ENCODE results near the gene NBPF3.
A peak's percentile ranks its signal among the peaks of the same experiment; 100 is the strongest.
"Not testable (repeated sequence)": the region's sequence is repeated elsewhere in the genome, so short reads cannot be mapped to it uniquely, and the experiment has no call there.

Gene NBPF3

GRCh38 chr1:21420378-21420777 is 19.6 kb upstream of the NBPF3 start:
- not testable (repeated sequence) for H3K4me1 ChIP-seq (ENCODE audit: control insufficient read depth in 5 of 5, insufficient read depth in 5 of 5, low read length in 5 of 5); H3K27ac ChIP-seq (ENCODE audit: low read depth, low read length); H3K36me3 ChIP-seq (ENCODE audit: control insufficient read depth in 5 of 5, insufficient read depth in 5 of 5, low read length in 5 of 5); H3K4me3 ChIP-seq (ENCODE audit: low read depth in 1 of 5, low read length in 5 of 5); H3K27me3 ChIP-seq (ENCODE audit: control insufficient read depth in 5 of 5, insufficient read depth in 4 of 5, low read length in 5 of 5); H3K9me3 ChIP-seq (ENCODE audit: control insufficient read depth in 5 of 5, low read length in 5 of 5); H3K9ac ChIP-seq (ENCODE audit: low read length in 5 of 5)

- H3K27ac ChIP-seq (ENCODE audit: low read depth, low read length); H3K27me3 ChIP-seq (ENCODE audit: control insufficient read depth in 5 of 5, insufficient read depth in 4 of 5, low read length in 5 of 5); H3K36me3 ChIP-seq (ENCODE audit: control insufficient read depth in 5 of 5, insufficient read depth in 5 of 5, low read length in 5 of 5); H3K4me3 ChIP-seq (ENCODE audit: low read depth in 1 of 5, low read length in 5 of 5); H3K9me3 ChIP-seq (ENCODE audit: control insufficient read depth in 5 of 5, low read length in 5 of 5); H3K4me1 ChIP-seq (ENCODE audit: control insufficient read depth in 5 of 5, insufficient read depth in 5 of 5, low read length in 5 of 5); H3K9ac ChIP-seq (ENCODE audit: low read length in 5 of 5): not testable (repeated sequence)
These were observed 18.6 kb upstream of the NBPF3 start for GRCh38 chr1:21421307-21421706.

GRCh38 chr1:21427798-21428480 is 12.0 kb upstream of the NBPF3 start:
- not testable (repeated sequence) for H3K9ac ChIP-seq (ENCODE audit: low read length in 5 of 5); H3K27me3 ChIP-seq (ENCODE audit: control insufficient read depth in 5 of 5, insufficient read depth in 4 of 5, low read length in 5 of 5); H3K36me3 ChIP-seq (ENCODE audit: control insufficient read depth in 5 of 5, insufficient read depth in 5 of 5, low read length in 5 of 5); H3K27ac ChIP-seq (ENCODE audit: low read depth, low read length); H3K4me1 ChIP-seq (ENCODE audit: control insufficient read depth in 5 of 5, insufficient read depth in 5 of 5, low read length in 5 of 5); H3K9me3 ChIP-seq (ENCODE audit: control insufficient read depth in 5 of 5, low read length in 5 of 5)
- H3K4me3 ChIP-seq (ENCODE audit: low read depth in 1 of 5, low read length in 5 of 5) = peak overlapping the region in 2 of 5 donors; percentile 36 to 37

GRCh38 chr1:21428481-21429073 is 11.4 kb upstream of the NBPF3 start:
- not testable (repeated sequence) for H3K27ac ChIP-seq (ENCODE audit: low read depth, low read length); H3K27me3 ChIP-seq (ENCODE audit: control insufficient read depth in 5 of 5, insufficient read depth in 4 of 5, low read length in 5 of 5); H3K9ac ChIP-seq (ENCODE audit: low read length in 5 of 5); H3K9me3 ChIP-seq (ENCODE audit: control insufficient read depth in 5 of 5, low read length in 5 of 5); H3K36me3 ChIP-seq (ENCODE audit: control insufficient read depth in 5 of 5, insufficient read depth in 5 of 5, low read length in 5 of 5); H3K4me1 ChIP-seq (ENCODE audit: control insufficient read depth in 5 of 5, insufficient read depth in 5 of 5, low read length in 5 of 5)
- H3K4me3 ChIP-seq (ENCODE audit: low read depth in 1 of 5, low read length in 5 of 5) = peak overlapping the region in 2 of 5 donors; percentile 36 to 37

- not testable (repeated sequence) for H3K9me3 ChIP-seq (ENCODE audit: control insufficient read depth in 5 of 5, low read length in 5 of 5); H3K27ac ChIP-seq (ENCODE audit: low read depth, low read length)
These were observed 10.7 kb upstream of the NBPF3 start for GRCh38 chr1:21429210-21429609.

GRCh38 chr1:21430875-21431274 is 9.1 kb upstream of the NBPF3 start:
- not testable (repeated sequence) for H3K9me3 ChIP-seq (ENCODE audit: control insufficient read depth in 5 of 5, low read length in 5 of 5); H3K4me1 ChIP-seq (ENCODE audit: control insufficient read depth in 5 of 5, insufficient read depth in 5 of 5, low read length in 5 of 5); H3K27me3 ChIP-seq (ENCODE audit: control insufficient read depth in 5 of 5, insufficient read depth in 4 of 5, low read length in 5 of 5); H3K4me3 ChIP-seq (ENCODE audit: low read depth in 1 of 5, low read length in 5 of 5); H3K36me3 ChIP-seq (ENCODE audit: control insufficient read depth in 5 of 5, insufficient read depth in 5 of 5, low read length in 5 of 5); H3K9ac ChIP-seq (ENCODE audit: low read length in 5 of 5); H3K27ac ChIP-seq (ENCODE audit: low read depth, low read length)

More at GRCh38 chr1:21429210-21429609, 10.7 kb upstream of the NBPF3 start:
- not testable (repeated sequence) for H3K4me3 ChIP-seq (ENCODE audit: low read depth in 1 of 5, low read length in 5 of 5); H3K27me3 ChIP-seq (ENCODE audit: control insufficient read depth in 5 of 5, insufficient read depth in 4 of 5, low read length in 5 of 5); H3K9ac ChIP-seq (ENCODE audit: low read length in 5 of 5); H3K36me3 ChIP-seq (ENCODE audit: control insufficient read depth in 5 of 5, insufficient read depth in 5 of 5, low read length in 5 of 5); H3K4me1 ChIP-seq (ENCODE audit: control insufficient read depth in 5 of 5, insufficient read depth in 5 of 5, low read length in 5 of 5)

GRCh38 chr1:21434394-21434793 is 5.5 kb upstream of the NBPF3 start:
- Histone ChIP-seq H3K9ac (ENCODE audit: low read length in 5 of 5) (no peak overlapping the region), H3K9me3 (ENCODE audit: control insufficient read depth in 5 of 5, low read length in 5 of 5) (no peaks in the 10 kb centered on the region), H3K4me3 (ENCODE audit: low read depth in 1 of 5, low read length in 5 of 5) (no peak overlapping the region), H3K4me1 (ENCODE audit: control insufficient read depth in 5 of 5, insufficient read depth in 5 of 5, low read length in 5 of 5) (peaks cover 0 to 16% (median 13%) of the 10 kb centered on the region in 5 donors), H3K27ac (ENCODE audit: low read depth, low read length) (no peak overlapping the region), H3K36me3 (ENCODE audit: control insufficient read depth in 5 of 5, insufficient read depth in 5 of 5, low read length in 5 of 5) (no peaks in the 10 kb centered on the region), H3K27me3 (ENCODE audit: control insufficient read depth in 5 of 5, insufficient read depth in 4 of 5, low read length in 5 of 5) (peaks cover 0 to 2% (median 0%) of the 10 kb centered on the region in 5 donors)

GRCh38 chr1:21435646-21436487 is 4.1 kb upstream of the NBPF3 start:
- Histone ChIP-seq H3K27ac (ENCODE audit: low read depth, low read length) (no peak overlapping the region), H3K4me3 (ENCODE audit: low read depth in 1 of 5, low read length in 5 of 5) (peak overlapping the region in 3 of 5 donors; percentile 29 to 69 (median 60)), H3K9ac (ENCODE audit: low read length in 5 of 5) (peak overlapping the region in 1 of 5 donors; percentile 74)

GRCh38 chr1:21436488-21437340 is 3.2 kb upstream of the NBPF3 start:
- Histone ChIP-seq H3K4me3 (ENCODE audit: low read depth in 1 of 5, low read length in 5 of 5) (peak overlapping the region in 4 of 5 donors; percentile 42 to 69 (median 52)), H3K27me3 (ENCODE audit: control insufficient read depth in 5 of 5, insufficient read depth in 4 of 5, low read length in 5 of 5) (peaks cover 0 to 2% (median 0%) of the 10 kb centered on the region in 5 donors), H3K4me1 (ENCODE audit: control insufficient read depth in 5 of 5, insufficient read depth in 5 of 5, low read length in 5 of 5) (peaks cover 0 to 30% (median 28%) of the 10 kb centered on the region in 5 donors), H3K27ac (ENCODE audit: low read depth, low read length) (no peak overlapping the region), H3K9me3 (ENCODE audit: control insufficient read depth in 5 of 5, low read length in 5 of 5) (no peaks in the 10 kb centered on the region), H3K36me3 (ENCODE audit: control insufficient read depth in 5 of 5, insufficient read depth in 5 of 5, low read length in 5 of 5) (no peaks in the 10 kb centered on the region), H3K9ac (ENCODE audit: low read length in 5 of 5) (peak overlapping the region in 1 of 5 donors; percentile 74)

More at GRCh38 chr1:21435646-21436487, 4.1 kb upstream of the NBPF3 start:
- H3K9me3 ChIP-seq (ENCODE audit: control insufficient read depth in 5 of 5, low read length in 5 of 5) = no peaks in the 10 kb centered on the region
- H3K27me3 ChIP-seq (ENCODE audit: control insufficient read depth in 5 of 5, insufficient read depth in 4 of 5, low read length in 5 of 5) = peaks cover 0 to 2% (median 0%) of the 10 kb centered on the region in 5 donors
- no peaks in the 10 kb centered on the region for H3K36me3 ChIP-seq (ENCODE audit: control insufficient read depth in 5 of 5, insufficient read depth in 5 of 5, low read length in 5 of 5)
- H3K4me1 ChIP-seq (ENCODE audit: control insufficient read depth in 5 of 5, insufficient read depth in 5 of 5, low read length in 5 of 5) = peaks cover 0 to 23% (median 20%) of the 10 kb centered on the region in 5 donors
